ENCODE data around the gene BCL10. TPM values are rescaled to one million over a fixed set of nuclear protein-coding genes. Genes with fewer than 3 reads are reported as not detected.

BCL10 gene
- total and polyA plus RNA-seq, 2 of the 13 experiments (the other 11 are each of a cell fraction or from before 2014, with no cell fraction given) = 3.7 to 14.1 TPM

- Histone ChIP-seq H4K20me1 (ENCODE audit: insufficient read depth, low read length) (no peaks in the 10 kb centered on the region), H3K79me2 (ENCODE audit: insufficient read depth, low read length) (no peaks in the 10 kb centered on the region), H2AFZ (ENCODE audit: low read length) (no peak overlapping the region), H3K4me3 (replicated peaks in 1 of 3; ENCODE audit: insufficient read depth in 1 of 3, low read depth in 2 of 3, low read length in 3 of 3) (no peak overlapping the region), H3K4me1 (ENCODE audit: insufficient read depth, low read length) (0 out of 2 replicates have a peak, but pooled peaks cover 2% of the 10 kb centered on the region), H3K27ac (ENCODE audit: extremely low read length, insufficient read depth, low read length) (no peak overlapping the region), H3K36me3 (replicated peaks in 1 of 2; ENCODE audit: control insufficient read depth in 1 of 2, insufficient read depth in 2 of 2, low read length in 2 of 2) (no peaks in the 10 kb centered on the region), H3K9ac (ENCODE audit: insufficient read depth, low read depth, low read length) (no peak overlapping the region), H3K27me3 (ENCODE audit: control insufficient read depth in 1 of 2, insufficient read depth in 2 of 2, low read length in 2 of 2) (no peaks in the 10 kb centered on the region), H3K9me3 (ENCODE audit: low read length) (no peaks in the 10 kb centered on the region), H3K4me2 (ENCODE audit: low read depth, low read length) (no peak overlapping the region)
- in situ Hi-C loops (cut with HindIII; ENCODE audit: extremely low pct_ligation_motif_present, low pct_unique_long_range_greater_than_20kb) = no loop called here
- WGBS (ENCODE audit: low lambda C conversion rate) = 14% methylated on average over 1 of the region's 1 CpG
- intact Hi-C loops (cut with micrococcal nuclease; ENCODE audit: unreplicated experiment) = no loop called here
- CTCF ChIA-PET (ENCODE audit: low intra/inter-chr PET ratio, low total read pairs) = no interaction called here
- FAIRE-seq (no peak), ATAC-seq (no peak), DNase-seq (ENCODE audit: low spot score) (no peak)
- no peak for TF ChIP-seq ASH2L (IDR thresholded peaks at IDR 0.05; ENCODE audit: insufficient read length, low read depth, low read length)
- no peak for TF ChIP-seq ZNF775 (CRISPR knock-in tag; IDR thresholded peaks at IDR 0.05; ENCODE audit: borderline replicate concordance)
- no peak for TF ChIP-seq SNAPC5 (CRISPR knock-in tag; IDR thresholded peaks at IDR 0.05; ENCODE audit: borderline replicate concordance)
- TF ChIP-seq FOXK1 (CRISPR knock-in tag; IDR thresholded peaks at IDR 0.05; ENCODE audit: borderline replicate concordance, low read depth) = no peak
- TF ChIP-seq HIC2 (CRISPR knock-in tag; IDR thresholded peaks at IDR 0.05; ENCODE audit: low read depth) = no peak
- no peak for TF ChIP-seq CENPBD1 (CRISPR knock-in tag; IDR thresholded peaks at IDR 0.05; ENCODE audit: borderline replicate concordance, low read depth)
- TF ChIP-seq TBL1XR1 (IDR thresholded peaks at IDR 0.05; ENCODE audit: borderline replicate concordance, low read length, partially characterized antibody) = no peak
- TF ChIP-seq ISL2 (CRISPR knock-in tag; IDR thresholded peaks at IDR 0.05) = no peak
- TF ChIP-seq ATF5 (CRISPR knock-in tag; IDR thresholded peaks at IDR 0.05; ENCODE audit: low read depth) = no peak
- no peak for TF ChIP-seq ZSCAN21 (CRISPR knock-in tag; IDR thresholded peaks at IDR 0.05; ENCODE audit: borderline replicate concordance)
- no peak for TF ChIP-seq ZNF713 (CRISPR knock-in tag; IDR thresholded peaks at IDR 0.05)
- TF ChIP-seq ZNF12 (CRISPR knock-in tag; IDR thresholded peaks at IDR 0.05) = no peak
- TF ChIP-seq ZNF761 (CRISPR knock-in tag; conservative IDR thresholded peaks at IDR 0.05) = no peak
- no peak for TF ChIP-seq NCOA1 (CRISPR knock-in tag; IDR thresholded peaks at IDR 0.05)
- TF ChIP-seq RAD21 (CRISPR knock-in tag; IDR thresholded peaks at IDR 0.05) = no peak
- TF ChIP-seq IKZF1 (IDR thresholded peaks at IDR 0.05) = no peak
- no peak for TF ChIP-seq PATZ1 (CRISPR knock-in tag; IDR thresholded peaks at IDR 0.05)
- POLR2A ChIA-PET = no interaction called here
- BruUV-seq (replicated peaks) = no TSS peak
Measured at GRCh38 chr1:85245891-85246290, 30.5 kb downstream of the BCL10 start.
